Measurements from ENCODE around the gene TEX52. TPM values are rescaled to one million over a fixed set of nuclear protein-coding genes. Genes with fewer than 3 reads are reported as not detected.

The TEX52 gene
- total RNA-seq, 4 donors from 2014 or later, result not detected

- peak in 1 of 4 experiments; percentile 34 for TF ChIP-seq CTCF (IDR thresholded peaks at IDR 0.05)
- peak in 1 of 2 donors; percentile 83 for TF ChIP-seq POLR2A (IDR thresholded peaks at IDR 0.05)
- peaks cover 5 to 12% of the 10 kb centered on the region in 2 donors for H3K4me1 ChIP-seq
- intact Hi-C loops (cut with DNase I; ENCODE audit: low total_unique reads), result no loop called here
- no peaks in the 10 kb centered on the region for H3K27me3 ChIP-seq
- H3K4me3 ChIP-seq, result peak within 1 kb of the TSS; percentile 69 to 79
- no peaks in the 10 kb centered on the region for H3K9me3 ChIP-seq
- DNase-seq, result peak; percentile 97 to 99
- H3K27ac ChIP-seq, result peak within 1 kb of the TSS; percentile 85 to 92
- no peaks in the 10 kb centered on the region for H3K36me3 ChIP-seq
Observed at GRCh38 chr12:2812290-2813213, 44.3 kb downstream of the TEX52 start, which contains the start of gene ITFG2. TSS of gene ITFG2 (plus strand) at chr12:2812668. CDS start at chr12:2812761, 93 bp downstream.

DNA sequence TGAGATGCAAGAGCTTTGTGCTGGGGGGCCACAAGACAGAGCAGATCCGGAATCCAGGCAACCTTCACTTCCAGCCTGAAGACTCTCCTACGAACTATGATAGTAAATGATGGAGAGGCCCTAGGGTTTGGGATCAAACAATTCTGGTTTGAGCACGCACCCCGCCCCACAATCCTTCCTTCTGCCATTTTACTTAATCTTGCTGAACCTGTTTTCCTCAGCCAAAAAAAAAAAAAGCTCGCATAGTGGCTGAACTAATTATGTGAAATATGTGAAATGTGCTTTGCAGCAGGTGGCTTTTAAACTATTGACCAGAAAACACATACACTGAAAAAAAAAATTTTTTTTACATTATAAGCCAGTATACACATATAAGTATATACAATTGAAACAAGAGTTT, 45.0 kb downstream of the TEX52 start:
- TF ChIP-seq CTCF (IDR thresholded peaks at IDR 0.05) (no peak), POLR2A (IDR thresholded peaks at IDR 0.05) (no peak)
- Histone ChIP-seq H3K4me1 (peaks cover 5 to 12% of the 10 kb centered on the region in 2 donors), H3K4me3 (peak overlapping the region; percentile 69 to 79), H3K9me3 (no peaks in the 10 kb centered on the region), H3K36me3 (no peaks in the 10 kb centered on the region), H3K27me3 (no peaks in the 10 kb centered on the region), H3K27ac (peak overlapping the region; percentile 85 to 92)
- DNase-seq, result no peak
- intact Hi-C loops (cut with DNase I; ENCODE audit: low total_unique reads), result no loop called here

DNA sequence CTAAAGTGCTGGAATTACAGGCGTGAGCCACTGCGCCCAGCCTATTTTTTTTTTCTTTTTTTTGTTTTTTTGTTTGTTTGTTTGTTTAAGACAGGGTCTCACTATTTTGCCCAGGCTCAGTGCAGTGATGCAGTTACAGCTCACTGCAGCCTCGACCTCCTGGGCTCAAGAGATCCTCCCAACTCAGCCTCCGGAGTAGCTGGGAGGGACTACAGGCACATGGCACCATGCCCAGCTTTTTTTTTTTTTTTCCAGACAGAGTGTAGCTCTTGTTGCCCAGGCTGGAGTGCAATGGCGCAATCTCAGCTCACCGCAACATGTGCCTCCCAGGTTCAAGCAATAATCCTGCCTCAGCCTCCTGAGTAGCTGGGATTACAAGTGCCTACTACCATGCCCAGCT, 50.1 kb downstream of the TEX52 start:
- no peak for DNase-seq
- no peaks in the 10 kb centered on the region for H3K27me3 ChIP-seq
- no peaks in the 10 kb centered on the region for H3K36me3 ChIP-seq
- no peak overlapping the region for H3K27ac ChIP-seq
- intact Hi-C loops (cut with DNase I; ENCODE audit: low total_unique reads), result no loop called here
- H3K4me3 ChIP-seq, result no peak overlapping the region
- peaks cover 0 to 5% of the 10 kb centered on the region in 2 donors for H3K4me1 ChIP-seq
- H3K9me3 ChIP-seq, result no peaks in the 10 kb centered on the region
- no peak for TF ChIP-seq CTCF (IDR thresholded peaks at IDR 0.05)
- no peak for TF ChIP-seq POLR2A (IDR thresholded peaks at IDR 0.05)

DNA sequence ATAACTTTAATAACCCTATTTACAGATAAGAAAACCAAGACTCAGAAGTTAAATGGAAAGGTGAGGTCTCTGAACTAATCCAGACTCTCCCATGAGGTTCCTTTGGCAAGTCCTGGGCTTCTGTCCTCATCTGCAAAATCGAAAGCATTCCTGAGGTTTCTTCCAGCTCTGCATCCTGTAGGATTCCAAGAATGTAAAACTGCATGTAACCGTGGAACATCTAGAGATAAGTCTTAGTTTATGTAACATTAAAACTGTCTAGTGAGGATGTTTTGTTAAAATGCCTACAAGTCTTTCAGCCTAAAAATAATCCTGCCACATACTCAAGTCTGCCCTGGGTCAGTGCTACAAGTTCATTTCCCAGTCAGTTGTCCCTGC, 51.7 kb downstream of the TEX52 start:
- TF ChIP-seq POLR2A (IDR thresholded peaks at IDR 0.05) (no peak), CTCF (IDR thresholded peaks at IDR 0.05) (no peak)
- Histone ChIP-seq H3K27ac (peak overlapping the region; percentile 4 to 39), H3K9me3 (no peaks in the 10 kb centered on the region), H3K36me3 (no peaks in the 10 kb centered on the region), H3K27me3 (no peaks in the 10 kb centered on the region), H3K4me1 (peaks cover 0 to 4% of the 10 kb centered on the region in 2 donors), H3K4me3 (no peak overlapping the region)
- intact Hi-C loops (cut with DNase I; ENCODE audit: low total_unique reads), result no loop called here
- no peak for DNase-seq

Data from uterus (tissue), 4 donors.